ENCODE measurements around the gene SNX30.
A peak's percentile ranks its signal among the peaks of the same experiment; 100 is the strongest.

Gene SNX30

GRCh38 chr9:112774006-112774996 is 23.7 kb downstream of the SNX30 start:
- no peak for DNase-seq
- in situ Hi-C loops (cut with HindIII; ENCODE audit: low pct_ligation_motif_present, low pct_unique_long_range_greater_than_20kb, low sequenced_read_pairs): no loop called here

- peak; percentile 89 for DNase-seq
- in situ Hi-C loops (cut with HindIII; ENCODE audit: low pct_ligation_motif_present, low pct_unique_long_range_greater_than_20kb, low sequenced_read_pairs): no loop called here
Measured at GRCh38 chr9:112777914-112778313, 27.4 kb downstream of the SNX30 start.

DNA sequence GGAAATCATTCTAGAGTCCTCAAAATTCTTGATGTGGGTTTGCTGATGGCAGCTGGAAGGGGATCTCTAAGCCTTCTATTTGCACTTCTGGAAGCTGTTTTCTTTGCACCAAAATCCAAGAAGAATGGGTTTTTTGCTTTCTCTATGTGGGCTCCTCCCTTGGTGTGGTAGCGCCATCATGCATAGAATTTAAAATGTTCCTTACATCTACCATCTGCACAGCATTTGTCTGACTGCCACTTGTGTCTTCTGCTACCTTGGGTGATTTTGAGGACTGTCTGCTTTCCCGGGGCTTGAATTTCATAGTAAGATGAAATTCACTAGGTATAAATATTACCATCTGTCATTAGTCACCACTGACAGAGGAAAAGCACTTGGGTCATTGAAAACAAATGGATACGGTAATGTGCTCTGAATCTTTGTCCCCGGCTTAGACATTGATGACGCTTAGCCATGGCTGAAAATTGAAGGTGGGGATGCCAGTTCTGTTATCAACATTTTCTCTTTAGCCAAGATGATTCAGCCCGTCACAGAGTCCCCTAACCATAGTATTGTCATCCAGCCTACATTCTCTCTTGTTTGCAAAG is 30.0 kb downstream of the SNX30 start:
- in situ Hi-C loops (cut with HindIII; ENCODE audit: low pct_ligation_motif_present, low pct_unique_long_range_greater_than_20kb, low sequenced_read_pairs): no loop called here
- no peak for DNase-seq

GRCh38 chr9:112782218-112782617 is 31.7 kb downstream of the SNX30 start:
- in situ Hi-C loops (cut with HindIII; ENCODE audit: low pct_ligation_motif_present, low pct_unique_long_range_greater_than_20kb, low sequenced_read_pairs): no loop called here
- DNase-seq: no peak

DNA sequence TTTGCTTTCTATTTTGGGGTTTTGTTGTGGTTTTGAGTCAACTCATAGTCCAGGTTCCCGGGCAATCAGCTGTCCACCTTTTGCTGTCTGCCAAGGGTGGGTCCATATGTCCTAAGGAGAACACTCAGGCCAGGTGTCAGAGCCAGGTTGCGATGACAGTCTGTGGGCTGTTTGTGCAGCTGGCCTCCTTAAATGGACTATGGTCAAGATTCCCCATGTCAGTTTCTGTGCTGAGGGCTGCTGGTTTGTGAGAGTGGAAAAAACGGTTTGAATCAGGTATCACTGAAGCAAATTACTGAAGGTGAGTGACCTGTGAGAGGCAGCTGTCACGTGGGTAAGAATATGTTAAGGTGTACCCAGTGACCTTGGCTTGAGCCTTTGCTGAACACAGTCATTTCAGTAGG is 33.0 kb downstream of the SNX30 start:
- no peak for DNase-seq
- in situ Hi-C loops (cut with HindIII; ENCODE audit: low pct_ligation_motif_present, low pct_unique_long_range_greater_than_20kb, low sequenced_read_pairs): no loop called here

DNA sequence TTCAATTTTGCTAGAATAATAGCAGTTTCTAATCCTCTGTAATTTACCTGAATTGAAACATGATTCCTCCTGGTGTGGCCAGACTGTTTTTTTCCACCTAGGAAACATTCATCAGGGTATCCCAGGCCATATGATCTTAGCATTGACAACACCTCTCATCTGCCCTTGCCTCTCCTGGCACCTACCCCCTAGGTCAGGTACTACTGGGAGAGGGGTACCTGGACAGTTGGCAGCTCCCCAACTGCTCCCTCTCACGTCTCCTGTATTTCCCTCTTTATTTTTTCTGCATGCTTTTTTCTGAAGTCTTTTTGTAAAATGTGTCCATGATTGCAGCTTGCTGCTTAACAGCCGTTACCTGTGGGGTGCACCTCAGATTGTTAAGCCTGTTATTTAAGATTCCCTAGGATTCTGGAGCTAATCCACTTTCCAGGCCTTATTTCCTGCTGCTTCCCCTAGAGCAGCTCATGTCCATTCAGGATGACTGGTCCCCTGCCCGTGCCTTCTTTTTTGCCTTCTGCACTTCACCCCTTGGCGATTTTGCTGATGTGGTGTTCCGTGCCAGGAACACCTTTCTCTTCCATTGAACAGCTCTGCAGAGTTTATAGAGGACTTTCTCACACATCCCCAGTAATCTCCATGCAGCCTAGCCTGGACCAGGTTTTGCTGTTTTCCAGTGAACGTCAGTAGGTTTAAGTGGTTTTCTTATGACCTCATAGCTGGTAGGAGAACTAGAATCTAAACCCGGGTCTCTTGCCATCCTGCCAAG is 33.6 kb downstream of the SNX30 start:
- in situ Hi-C loops (cut with HindIII; ENCODE audit: low pct_ligation_motif_present, low pct_unique_long_range_greater_than_20kb, low sequenced_read_pairs): no loop called here

GRCh38 chr9:112785986-112786385 is 35.4 kb downstream of the SNX30 start:
- no peak for DNase-seq
- in situ Hi-C loops (cut with HindIII; ENCODE audit: low pct_ligation_motif_present, low pct_unique_long_range_greater_than_20kb, low sequenced_read_pairs): no loop called here

More for the DNA sequence above, 33.6 kb downstream of the SNX30 start:
- peak; percentile 60 for DNase-seq

DNA sequence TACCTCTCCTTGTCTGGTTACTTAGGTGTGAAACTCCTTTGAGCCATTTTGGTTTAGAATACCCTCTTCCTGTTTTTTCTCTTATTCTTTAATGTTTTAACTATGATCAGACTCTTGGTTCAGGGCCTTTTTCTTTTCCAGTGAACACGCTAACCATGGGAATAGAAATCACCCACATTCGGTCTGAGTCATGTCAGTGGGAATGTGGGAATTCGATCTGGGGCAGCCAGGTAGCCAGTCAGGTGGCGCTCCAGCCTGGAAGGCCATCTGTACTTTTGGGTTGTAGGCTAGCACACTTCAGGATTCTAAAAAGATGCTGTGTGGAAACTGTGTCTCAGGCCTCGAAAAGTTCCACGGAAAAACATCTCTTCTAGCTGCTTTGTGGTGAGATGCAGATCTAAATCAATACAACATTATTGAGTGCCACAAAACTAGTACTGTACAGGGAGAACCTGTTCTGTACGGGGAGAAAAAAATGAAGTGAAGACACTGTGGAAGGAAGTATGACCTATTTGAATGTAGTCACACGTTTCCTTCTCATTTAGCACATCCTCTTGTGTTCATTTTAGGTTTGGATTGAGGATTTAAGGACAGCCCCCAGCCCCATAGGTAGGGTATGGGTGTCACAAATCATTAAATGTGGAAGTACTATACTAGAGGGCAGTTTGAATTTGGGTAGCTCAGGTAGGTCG is 36.4 kb downstream of the SNX30 start:
- in situ Hi-C loops (cut with HindIII; ENCODE audit: low pct_ligation_motif_present, low pct_unique_long_range_greater_than_20kb, low sequenced_read_pairs): no loop called here
- no peak for DNase-seq

- in situ Hi-C loops (cut with HindIII; ENCODE audit: low pct_ligation_motif_present, low pct_unique_long_range_greater_than_20kb, low sequenced_read_pairs): no loop called here
- DNase-seq: no peak
Measured at GRCh38 chr9:112787978-112788377, 37.4 kb downstream of the SNX30 start.

GRCh38 chr9:112789473-112789872 is 38.9 kb downstream of the SNX30 start:
- in situ Hi-C loops (cut with HindIII; ENCODE audit: low pct_ligation_motif_present, low pct_unique_long_range_greater_than_20kb, low sequenced_read_pairs): no loop called here
- peak; percentile 40 for DNase-seq

GRCh38 chr9:112789891-112790774 is 39.6 kb downstream of the SNX30 start:
- in situ Hi-C loops (cut with HindIII; ENCODE audit: low pct_ligation_motif_present, low pct_unique_long_range_greater_than_20kb, low sequenced_read_pairs): no loop called here
- peak; percentile 50 for DNase-seq

DNA sequence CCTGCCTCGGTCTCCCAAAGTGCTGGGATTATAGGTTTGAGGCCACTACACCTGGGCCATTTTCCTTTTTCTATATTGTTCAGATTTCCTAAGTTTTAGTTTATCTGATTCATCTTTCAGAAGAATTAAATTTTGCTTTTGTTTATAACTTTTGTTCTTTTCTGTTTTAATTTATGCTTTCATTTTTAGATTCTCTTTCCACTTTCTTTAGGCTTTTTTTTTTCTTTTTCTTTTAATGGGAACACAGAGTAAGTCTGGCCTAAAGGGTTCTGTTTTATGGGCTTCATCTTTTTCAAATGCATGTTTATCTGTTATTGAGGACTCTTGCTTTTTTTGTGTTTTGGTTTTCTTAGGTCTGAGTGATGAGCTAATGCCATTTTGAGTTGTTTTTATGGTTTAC is 42.1 kb downstream of the SNX30 start:
- DNase-seq: no peak
- in situ Hi-C loops (cut with HindIII; ENCODE audit: low pct_ligation_motif_present, low pct_unique_long_range_greater_than_20kb, low sequenced_read_pairs): no loop called here

- in situ Hi-C loops (cut with HindIII; ENCODE audit: low pct_ligation_motif_present, low pct_unique_long_range_greater_than_20kb, low sequenced_read_pairs): no loop called here
- peak; percentile 70 for DNase-seq
Measured at GRCh38 chr9:112793213-112793810, 42.8 kb downstream of the SNX30 start.

GRCh38 chr9:112794731-112795130 is 44.2 kb downstream of the SNX30 start:
- in situ Hi-C loops (cut with HindIII; ENCODE audit: low pct_ligation_motif_present, low pct_unique_long_range_greater_than_20kb, low sequenced_read_pairs): no loop called here
- DNase-seq: no peak

GRCh38 chr9:112795921-112796320 is 45.4 kb downstream of the SNX30 start:
- in situ Hi-C loops (cut with HindIII; ENCODE audit: low pct_ligation_motif_present, low pct_unique_long_range_greater_than_20kb, low sequenced_read_pairs): no loop called here
- DNase-seq: no peak

GRCh38 chr9:112796485-112796884 is 45.9 kb downstream of the SNX30 start:
- no peak for DNase-seq
- in situ Hi-C loops (cut with HindIII; ENCODE audit: low pct_ligation_motif_present, low pct_unique_long_range_greater_than_20kb, low sequenced_read_pairs): no loop called here

GRCh38 chr9:112809351-112809848 is 58.8 kb downstream of the SNX30 start:
- no peak for DNase-seq
- in situ Hi-C loops (cut with HindIII; ENCODE audit: low pct_ligation_motif_present, low pct_unique_long_range_greater_than_20kb, low sequenced_read_pairs): no loop called here

Data from ACHN (cell line).